ENCODE measurements around the gene POU5F1.
A peak's percentile ranks its signal among the peaks of the same experiment; 100 is the strongest.
"Not testable (repeated sequence)": the region's sequence is repeated elsewhere in the genome, so short reads cannot be mapped to it uniquely, and the experiment has no call there.

The POU5F1 gene

DNA sequence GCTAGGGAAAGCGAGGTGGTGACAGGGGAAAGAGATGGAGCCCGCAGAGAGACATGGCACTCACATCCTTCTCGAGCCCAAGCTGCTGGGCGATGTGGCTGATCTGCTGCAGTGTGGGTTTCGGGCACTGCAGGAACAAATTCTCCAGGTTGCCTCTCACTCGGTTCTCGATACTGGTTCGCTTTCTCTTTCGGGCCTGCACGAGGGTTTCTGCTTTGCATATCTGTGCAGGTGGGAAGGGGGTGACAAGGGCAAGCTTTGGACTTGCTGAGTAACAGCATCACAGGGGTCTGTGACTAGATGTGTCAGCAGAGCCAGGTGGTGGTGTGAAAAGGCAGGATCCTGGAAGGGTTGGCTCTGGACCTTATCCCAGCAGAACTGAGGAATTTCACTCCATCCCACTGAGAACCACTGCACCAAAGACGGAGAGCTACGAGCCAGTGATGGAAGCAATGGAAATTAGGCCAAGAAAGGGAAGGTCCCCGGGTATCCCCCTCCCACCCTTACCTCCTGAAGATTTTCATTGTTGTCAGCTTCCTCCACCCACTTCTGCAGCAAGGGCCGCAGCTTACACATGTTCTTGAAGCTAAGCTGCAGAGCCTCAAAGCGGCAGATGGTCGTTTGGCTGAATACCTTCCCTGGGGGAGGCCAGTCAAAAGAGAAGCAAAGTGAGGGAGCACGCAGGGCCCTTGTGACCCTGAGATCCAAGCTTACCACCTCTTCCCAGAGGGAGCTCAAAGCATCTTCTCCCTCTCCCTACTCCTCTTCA, 5.2 kb downstream of the POU5F1 start:
- DNase-seq: not testable (repeated sequence)

DNA sequence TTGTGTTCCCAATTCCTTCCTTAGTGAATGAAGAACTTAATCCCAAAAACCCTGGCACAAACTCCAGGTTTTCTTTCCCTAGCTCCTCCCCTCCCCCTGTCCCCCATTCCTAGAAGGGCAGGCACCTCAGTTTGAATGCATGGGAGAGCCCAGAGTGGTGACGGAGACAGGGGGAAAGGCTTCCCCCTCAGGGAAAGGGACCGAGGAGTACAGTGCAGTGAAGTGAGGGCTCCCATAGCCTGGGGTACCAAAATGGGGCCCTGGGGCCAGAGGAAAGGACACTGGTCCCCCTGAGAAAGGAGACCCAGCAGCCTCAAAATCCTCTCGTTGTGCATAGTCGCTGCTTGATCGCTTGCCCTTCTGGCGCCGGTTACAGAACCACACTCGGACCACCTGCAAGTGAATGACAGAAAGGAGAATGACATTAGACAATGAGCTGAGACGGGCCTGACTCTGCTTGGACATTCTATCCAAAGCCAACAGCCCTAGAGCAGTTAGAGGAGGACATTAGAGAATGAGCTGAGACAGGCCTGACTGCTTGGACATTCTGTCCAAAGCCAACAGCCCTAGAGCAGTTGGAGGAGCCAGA, 5.9 kb downstream of the POU5F1 start:
- DNase-seq: not testable (repeated sequence)

DNA sequence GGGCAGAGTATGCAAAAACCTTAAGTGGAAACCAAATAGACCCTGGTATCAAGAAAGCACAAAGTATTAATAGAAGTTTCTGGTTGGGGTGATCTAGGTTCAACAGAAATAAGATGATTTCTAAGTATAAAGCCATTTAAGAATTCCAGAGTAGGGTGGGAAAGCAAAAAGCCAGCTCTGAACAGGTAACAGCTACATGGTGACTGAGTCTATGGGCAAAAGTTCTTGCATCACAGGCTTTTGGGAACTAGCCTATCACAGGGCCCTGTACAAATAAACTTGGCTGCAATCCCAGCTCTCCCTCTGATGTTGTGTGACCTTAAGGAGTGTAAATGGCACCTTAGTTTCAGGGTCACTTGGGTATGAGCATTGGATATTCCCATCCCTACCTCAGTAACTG, 6.6 kb downstream of the POU5F1 start:
- no peak for DNase-seq

DNA sequence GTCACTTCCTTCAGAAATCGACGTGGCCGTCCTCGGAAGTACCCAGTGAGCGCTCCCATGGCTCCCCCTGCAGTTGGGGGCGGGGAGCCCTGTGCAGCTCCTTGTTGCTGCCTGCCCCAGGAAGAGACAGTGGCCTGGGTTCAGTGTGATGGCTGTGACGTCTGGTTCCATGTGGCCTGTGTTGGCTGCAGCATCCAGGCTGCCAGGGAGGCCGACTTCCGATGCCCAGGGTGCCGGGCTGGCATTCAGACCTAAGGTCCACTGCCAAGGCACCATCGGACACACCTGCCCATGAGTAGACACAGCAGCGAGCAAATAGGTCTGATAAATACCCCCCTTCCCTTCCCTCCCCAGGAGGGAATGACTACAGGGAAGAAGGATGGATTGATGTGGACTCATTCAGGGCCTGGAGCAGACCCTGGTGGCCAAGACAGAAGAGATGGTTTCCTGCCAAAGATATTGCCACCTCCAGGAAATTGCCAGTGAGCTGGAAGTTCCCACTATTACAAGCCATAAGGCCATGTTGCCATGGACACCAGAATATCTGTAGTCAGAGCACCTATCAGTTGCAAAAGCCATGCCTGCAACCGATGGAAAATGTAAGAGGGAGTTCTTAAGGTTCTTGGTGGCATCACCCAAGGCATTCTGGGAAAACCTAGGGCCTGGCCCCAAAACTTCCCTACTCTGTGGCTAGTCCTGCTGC, 7.9 kb downstream of the POU5F1 start:
- DNase-seq: no peak

DNA sequence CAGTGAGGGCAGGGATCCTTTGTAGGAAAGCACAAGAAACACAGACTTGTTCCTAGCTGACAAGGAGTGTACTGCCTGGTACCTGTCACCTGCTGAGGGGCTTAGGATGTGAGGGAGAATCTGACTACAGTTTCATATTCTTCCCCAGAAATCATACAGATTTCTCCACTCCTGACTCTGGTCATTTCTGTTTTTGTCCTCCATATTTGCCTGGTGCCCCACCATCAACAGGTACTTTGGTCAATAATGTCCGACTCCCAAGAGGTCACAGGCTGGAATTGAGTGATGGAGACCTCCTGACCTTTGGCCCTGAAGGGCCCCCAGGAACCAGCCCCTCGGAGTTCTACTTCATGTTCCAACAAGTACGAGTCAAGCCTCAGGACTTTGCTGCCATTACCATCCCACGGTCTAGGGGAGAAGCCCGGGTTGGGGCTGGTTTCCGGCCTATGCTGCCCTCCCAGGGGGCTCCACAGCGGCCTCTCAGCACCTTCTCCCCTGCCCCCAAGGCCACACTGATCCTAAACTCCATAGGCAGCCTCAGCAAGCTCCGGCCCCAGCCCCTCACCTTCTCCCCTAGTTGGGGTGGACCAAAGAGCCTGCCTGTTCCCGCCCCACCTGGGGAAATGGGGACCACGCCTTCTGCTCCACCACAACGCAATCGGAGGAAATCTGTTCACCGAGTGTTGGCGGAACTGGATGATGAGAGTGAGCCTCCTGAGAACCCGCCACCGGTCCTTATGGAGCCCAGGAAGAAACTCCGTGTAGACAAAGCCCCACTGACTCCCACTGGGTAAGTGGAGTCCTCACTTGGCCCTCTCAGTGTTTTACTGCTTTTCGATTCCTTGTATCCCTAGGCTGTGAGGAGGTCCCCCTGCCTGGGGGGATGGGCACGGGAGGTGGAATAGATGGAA, 9.0 kb downstream of the POU5F1 start:
- no peak for DNase-seq

DNA sequence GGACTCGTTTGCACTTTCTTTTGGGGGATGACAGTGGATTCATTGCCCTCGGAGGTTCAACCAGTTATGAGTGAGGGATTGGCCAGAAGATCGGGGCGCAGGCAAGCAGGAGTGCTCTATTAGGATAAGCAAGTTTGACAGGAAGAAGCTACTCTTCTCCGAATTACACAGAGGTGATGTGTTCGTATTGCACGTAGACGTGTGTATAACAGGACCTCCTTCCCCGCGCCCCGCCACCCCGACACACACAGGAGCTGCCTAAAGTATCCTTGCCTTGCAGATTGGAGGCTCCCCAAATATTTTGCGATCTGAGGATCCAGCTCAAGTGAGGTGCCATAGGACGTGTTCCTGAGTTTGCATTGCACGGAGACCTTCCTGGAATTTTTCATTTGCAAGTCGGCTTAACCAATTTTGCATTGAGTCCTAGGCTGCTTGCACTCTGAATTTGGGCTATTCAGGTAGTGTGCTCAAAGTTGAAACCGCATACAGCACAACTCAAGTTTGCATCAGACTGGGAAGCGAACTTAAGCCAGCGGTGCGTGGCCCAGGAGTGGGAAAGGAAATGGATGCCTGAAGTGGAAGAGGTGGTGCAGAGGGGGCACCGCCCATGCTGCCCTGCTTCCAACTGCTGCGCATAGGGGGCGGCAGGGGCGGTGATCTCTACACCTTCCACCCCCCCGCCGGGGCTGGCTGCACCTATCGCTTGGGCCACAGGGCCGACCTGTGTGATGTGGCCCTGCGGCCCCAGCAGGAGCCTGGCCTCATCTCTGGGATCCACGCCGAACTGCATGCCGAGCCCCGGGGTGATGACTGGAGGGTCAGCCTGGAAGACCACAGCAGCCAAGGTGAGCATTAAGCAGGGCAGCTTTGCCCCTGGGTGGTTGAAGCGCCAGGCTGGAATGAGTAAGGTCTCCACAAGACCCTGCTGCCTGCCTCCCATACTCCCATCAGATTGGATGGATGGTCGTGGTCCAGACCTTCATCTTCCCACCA, 11.3 kb downstream of the POU5F1 start:
- DNase-seq: no peak

DNA sequence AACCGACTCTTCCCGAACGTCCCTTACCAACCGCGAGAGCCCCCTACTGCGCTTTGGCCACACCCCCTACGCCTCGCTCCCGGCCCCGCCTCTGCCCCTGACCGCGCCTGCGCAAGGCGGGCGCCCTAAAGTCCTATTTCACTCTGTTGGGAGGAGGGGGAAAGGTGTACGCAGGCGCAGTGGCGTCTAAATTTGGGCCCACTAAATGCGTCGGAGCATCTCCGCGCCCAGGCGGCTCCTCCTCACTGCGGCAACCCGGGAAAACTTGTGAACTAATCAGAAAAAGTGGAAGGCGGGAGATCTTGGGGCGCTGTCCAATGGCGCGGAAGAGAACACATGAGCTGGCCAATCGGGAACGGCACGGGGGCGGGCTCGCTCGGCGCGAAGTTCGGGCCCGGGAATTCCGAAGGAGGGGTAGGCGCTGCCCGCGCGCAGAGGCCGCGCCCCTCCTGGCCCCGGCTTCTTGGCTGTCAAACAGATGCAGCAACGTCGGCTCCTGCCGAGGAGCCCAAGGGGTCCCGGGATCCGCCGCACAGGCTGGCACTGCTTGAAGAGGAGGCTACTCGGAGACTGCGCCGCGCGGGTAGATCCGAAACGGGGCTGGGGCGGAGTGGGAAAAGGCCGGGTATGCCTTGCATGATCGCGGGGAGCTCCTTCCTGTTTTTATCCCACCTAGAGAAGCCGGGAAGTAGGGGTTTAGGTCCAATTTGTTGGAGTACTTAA, 12.2 kb downstream of the POU5F1 start, which contains the start of gene TCF19:
TSS of gene TCF19 (plus strand) at position 450 of the 723 bp plus-strand sequence. CDS start 881 bp downstream, outside the sequence.
- peak; percentile 99 for DNase-seq

DNA sequence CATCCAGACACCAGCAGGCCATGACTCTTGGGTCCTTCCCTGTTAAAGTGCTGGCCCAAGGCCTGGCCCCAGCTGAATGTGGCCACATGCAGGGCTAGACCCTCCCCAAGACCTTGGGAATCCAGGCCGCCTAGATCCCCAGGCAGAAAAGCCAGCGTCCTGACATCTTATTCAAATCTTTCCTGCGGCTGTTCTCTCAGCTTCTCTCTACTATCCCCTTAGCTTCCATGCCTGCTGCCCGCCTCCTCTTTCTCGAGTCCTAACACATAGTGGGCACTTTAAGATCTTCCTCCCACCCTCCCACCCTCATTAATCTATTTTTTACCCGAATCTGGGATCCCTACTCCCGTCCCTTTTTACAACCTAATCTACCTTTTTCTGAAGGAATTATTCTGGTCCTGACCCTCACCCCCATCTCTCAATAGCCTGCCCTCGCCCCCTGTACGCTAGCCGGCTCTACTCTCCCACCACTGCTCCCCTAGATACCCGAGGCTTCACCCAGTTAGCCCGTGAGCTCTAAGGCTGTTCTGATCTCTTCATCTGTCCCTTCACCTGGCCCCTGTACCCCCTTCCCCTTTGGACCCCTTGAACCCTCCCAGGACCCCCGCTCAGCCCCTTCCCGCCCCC, 12.9 kb downstream of the POU5F1 start, which contains the start of gene CCHCR1:
TSS of gene CCHCR1 (minus strand) at position 290 of the 627 bp plus-strand sequence. CDS start at position 88, 202 bp downstream.
- no peak for DNase-seq

DNA sequence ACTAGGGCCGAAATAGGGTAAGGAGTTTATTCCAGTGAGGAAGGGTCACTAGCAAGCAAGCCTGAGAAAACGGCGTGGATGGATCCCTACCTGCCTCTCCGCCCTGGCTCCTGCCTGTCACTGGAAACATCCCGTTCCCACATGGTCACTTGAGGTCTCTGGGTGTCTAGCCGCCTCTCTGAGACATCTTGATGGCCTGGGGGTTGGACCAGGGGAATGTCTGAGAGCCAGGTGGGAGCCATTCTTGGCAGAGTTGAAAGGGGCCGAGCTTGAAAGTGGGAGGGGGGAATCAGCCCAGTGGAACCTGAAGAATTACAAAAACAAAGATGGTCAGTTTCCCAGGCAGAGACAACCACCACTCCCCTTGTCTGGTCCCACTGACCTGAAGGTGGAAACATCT, 13.8 kb downstream of the POU5F1 start:
- no peak for DNase-seq

DNA sequence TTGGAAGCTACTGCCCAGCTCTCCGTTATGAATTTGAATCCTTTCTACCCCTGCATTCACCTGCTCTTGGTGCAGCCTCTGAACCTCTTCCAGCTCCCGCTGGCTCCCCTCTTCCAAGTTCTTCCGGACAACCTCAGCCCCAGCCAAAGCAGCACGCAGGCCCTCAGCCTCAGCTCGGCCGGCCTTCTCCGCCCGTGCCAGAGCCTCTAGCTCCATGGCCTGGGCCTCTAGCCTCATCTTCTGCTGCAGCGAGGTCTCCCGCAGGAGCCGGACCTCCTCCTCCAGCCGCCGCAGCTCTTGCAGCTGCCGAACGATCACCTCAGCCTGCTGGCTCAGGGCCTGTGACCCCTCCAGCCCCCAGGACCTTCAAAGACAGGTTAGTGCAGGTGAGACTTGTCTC, 16.0 kb downstream of the POU5F1 start:
- no peak for DNase-seq

DNA sequence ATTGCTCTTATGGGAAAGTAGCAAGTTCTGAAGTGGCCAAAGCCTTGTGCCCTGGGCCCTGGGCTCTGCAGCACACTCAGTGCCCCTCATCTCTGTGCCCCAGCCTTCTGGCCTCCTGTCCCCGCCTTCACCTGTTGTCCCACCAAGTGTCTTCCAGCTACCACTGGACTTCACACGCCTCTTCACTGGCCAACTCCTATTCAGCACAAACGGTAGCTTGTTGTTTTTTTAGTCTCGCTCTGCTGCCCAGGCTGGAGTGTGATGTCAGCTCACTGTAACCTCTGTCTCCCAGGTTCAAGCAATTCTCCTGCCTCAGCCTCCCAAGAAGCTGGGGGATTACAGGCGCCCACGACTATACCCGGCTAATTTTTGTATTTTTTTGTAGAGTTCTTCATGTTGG, 17.7 kb downstream of the POU5F1 start:
- no peak for DNase-seq

DNA sequence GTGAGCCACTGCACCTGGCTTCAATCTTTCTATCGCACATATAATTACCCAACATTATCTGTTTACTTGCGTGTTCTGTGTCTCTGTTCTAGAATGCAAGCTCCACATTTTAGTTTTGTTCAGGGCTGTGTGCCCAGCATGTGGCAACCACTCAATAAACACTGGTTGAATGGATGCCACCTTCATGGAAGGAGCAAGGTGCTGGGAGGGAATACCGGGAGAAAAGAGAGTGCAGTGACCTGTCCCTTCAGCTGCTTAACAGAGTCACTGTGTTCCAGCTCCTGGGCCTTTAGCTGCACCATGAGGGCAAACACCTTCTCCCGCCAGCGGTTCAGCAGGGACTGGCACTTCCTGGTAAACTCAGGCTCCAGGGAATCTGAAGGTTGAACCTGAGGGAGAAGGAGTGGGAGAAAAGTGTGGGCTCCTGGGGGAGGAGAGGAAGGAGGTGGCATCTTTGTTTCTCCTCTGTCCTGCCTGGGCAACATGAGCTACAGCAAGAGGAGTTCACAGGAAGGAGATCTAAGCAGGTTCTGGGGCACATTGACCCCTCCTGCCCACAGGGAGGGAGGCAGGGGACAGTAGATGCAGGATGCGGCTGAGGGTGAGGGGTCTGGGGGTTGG, 20.5 kb downstream of the POU5F1 start:
- DNase-seq: no peak

DNA sequence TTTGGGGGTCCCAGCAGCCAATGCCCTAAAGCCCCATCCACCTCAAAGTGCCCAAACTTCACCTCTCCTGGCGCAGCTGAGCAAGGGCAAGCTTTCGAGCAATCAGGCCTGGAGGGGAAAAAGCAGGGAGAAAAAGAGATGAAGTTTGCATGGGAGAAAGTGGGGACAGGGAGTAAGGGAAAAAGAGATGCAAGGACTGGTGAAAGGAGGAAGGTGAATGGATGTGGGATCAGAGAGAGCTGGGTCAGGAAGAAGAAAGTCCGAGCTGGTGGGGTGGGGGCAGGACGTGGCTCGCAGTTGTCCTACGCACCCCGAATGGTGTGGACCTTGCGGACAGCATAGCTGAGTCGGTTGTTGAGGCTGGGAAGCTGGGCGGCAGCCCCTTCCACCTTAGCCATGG, 25.1 kb downstream of the POU5F1 start:
- no peak for DNase-seq

DNA sequence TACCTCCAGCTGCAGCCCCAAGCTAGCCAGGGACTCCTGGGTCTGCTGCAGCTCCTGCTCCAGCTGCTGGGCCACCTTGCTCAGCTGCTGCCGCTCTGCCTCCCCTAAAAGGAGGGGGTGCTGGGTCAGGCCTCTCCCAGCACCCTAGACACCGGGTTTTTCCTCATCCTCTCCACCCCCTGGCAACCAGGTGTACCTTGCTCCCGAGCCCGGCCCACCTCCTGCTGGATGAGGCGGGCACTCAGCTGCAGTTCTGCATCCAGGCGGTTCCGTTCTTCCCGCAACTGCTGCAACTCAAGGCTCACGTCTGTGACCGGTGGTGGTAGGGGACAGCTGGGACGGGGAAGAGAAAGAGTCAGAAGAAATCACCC, 25.5 kb downstream of the POU5F1 start:
- DNase-seq: no peak

DNA sequence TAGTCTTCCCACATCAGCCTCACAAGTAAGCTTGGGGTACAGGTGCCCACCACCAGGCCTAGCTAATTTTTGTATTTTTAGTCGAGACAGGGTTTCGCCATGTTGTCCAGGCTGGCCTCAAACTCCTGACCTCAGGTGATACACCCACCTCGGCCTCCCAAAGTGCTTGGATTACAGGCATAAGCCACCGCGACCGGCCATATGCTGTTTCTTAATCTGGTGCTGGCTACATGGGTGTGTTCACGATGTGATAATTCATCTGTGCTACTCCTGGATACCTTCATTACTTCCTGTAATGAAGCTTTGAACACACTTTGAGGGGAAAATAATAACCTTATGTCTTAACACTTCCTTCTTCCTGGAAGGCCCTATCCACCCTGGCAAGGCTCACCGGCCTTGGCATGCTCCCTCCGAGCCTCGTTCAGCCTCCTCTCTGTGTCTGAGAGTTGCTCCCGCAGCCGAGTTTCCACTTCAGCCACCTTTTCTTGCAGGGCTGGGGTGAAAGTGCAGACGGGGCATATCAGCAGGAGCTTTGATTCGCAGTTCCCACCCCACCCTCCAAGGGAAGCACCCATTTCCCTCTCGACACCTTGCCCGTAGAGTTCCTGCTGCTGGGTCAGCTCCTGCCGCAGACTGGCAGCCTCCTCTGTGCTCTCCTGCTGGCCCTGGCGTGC, 26.0 kb downstream of the POU5F1 start:
- no peak for DNase-seq

DNA sequence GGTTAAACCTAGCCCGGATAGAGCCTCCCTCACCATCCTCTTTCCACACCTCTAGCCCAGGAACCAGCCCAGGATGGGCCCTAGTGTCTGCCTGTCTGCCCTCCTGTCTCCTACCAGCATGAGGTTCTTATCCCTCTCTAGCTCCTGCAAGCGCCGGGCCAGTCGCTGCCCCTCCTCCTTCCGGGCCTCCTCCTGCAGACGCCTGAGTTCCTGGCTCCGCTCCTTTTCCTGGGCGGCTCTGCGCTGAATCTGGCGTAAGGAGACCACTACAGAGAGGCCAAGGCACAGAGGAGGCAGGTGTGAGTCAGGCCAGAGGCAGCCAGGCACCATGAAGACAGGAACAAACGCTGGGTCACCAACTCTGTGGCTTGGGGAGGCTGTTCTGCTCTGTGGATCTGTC, 27.3 kb downstream of the POU5F1 start:
- no peak for DNase-seq

DNA sequence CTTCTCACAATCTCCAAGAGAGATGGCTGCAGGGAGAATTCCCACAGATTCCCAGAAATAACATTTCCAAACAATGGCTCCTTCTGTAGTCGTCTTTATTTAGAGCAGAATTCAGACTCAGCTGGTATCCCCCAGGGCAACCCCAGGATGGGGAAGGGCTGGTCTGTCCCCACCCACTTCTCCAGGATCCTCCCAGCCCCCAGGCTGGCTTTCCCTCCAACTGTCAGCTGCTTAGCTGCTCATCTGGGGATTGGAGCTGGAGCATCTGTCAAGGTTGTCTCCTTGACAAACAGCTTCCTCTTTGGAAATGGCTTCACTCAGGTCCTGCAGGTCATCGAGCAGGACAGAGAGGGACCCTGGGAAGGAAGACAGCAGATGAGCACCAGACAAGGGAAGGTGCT, 28.1 kb downstream of the POU5F1 start:
- no peak for DNase-seq

DNA sequence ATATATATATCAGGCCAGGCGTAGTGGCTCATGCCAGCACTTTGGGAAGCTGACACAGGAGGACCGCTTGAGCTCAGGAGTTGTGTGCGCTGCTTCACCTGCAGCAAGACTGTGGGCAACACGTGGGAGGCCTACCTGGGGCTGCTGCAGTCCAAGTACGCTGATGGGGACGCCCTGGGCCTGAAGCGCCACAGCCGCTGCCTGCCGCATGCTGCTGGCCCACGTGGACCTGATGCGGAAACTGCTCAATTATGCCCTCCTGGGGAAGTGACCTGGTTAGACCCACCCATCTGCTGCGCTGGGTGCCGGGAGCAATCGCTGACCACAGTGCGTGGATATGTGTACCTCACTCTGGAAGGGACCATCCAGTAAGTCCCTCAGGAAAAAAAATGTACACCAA, 29.8 kb downstream of the POU5F1 start:
- DNase-seq: no peak

DNA sequence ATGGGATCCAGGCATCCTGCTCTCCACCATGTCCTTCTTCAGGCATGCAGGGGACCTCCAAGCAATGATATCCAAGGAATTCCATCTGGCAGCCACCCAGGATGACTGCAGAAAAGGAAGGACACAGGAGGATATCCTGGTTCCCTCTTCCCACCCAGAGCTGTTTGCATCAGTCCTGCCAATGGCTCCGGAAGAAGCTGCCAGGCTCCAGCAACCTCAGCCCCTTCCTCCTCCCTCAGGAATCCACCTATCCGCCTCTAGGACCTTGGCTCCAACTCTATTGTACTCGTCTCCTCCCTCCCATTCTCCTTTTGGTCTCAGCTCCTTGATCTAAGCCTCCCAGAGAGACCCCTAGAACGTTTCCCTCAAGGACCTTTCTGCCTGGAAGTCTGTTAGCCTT, 30.9 kb downstream of the POU5F1 start:
- no peak for DNase-seq

Data from activated CD4-positive, alpha-beta T cell treated with anti-CD3 and anti-CD28 coated beads, Interleukin-2, amount 50 U/mL, for 1 hour (primary cell).